ENCODE data around the gene STK32A. TPM values are rescaled to one million over a fixed set of nuclear protein-coding genes. Genes with fewer than 3 reads are reported as not detected.

The STK32A gene
- total RNA-seq, 1 donor from 2014 or later = 0.51 TPM

DNA sequence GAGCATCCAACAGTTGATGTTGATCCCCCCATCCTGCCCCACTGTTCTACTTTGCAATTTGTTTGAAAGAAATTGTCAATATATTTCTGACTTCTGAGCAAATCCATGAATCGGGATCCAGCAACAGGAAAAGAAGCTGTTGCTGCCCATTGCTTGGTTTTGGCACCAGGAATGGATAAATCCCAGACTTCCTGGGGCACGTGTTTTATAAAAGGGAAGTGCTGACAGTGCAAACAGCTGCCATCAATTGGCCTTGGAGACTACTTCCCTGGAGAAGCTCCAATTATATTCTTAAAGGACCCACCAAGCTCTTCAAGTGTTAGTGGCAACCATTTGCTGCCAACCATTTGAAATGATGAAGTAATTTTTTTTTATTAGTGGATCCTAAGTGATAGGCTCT lies 13.7 kb downstream of the STK32A start:
- DNase-seq (ENCODE audit: low spot score) = no peak

DNA sequence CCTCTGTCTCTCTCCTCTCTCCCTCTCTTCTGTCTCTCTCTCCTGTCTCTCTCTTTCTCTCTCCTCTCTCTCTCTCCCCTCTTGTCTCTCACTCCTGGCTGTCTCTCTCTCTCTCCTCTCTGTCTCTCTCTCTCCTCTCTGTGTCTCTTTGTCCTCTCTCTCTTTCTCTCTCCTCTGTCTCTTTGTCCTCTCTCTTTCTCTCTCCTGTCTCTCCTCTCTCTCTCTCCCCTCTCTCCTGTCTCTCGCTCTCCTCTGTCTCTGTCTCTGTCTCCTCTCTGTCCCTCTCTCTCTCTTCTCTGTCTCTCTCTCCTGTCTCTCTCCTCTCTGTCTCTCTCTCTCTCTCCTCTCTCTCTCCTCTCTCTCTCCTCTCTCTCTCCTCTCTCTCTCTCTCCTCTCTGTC lies 25.0 kb downstream of the STK32A start:
- DNase-seq (ENCODE audit: low spot score) = no peak

DNA sequence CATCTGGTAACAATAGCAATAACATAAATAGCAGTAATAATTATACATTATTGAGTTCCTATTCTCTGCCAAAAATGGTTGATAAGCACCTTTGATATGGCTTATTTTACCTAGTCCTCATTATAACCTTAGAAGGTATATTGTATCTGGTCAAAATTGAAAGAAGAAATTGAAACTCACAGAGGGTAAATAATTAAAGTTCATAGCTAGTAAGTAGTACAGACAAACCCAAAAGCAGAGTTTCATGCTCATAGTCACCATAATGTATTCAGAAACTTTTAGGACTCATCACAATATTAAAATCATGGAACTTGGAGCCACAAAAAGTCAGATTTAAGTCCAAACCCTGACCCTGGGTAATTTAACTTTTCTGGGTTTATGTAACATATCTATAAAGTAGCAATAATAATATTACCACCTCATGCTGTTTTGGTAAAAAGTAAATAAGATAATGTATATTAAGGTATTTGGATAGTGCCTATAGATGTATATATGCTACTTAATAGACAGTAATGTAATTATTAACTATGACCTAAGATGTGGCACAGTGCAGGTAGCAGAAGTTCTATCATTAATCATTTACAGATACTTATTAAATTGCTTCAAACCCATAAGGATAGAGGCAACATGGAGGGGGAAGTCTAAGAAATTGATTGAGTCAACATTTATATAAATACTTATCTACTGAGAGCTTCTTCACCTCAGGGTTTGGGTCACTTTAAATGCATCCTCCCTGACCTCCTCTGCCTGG lies 32.4 kb downstream of the STK32A start:
- DNase-seq (ENCODE audit: low spot score) = no peak

DNA sequence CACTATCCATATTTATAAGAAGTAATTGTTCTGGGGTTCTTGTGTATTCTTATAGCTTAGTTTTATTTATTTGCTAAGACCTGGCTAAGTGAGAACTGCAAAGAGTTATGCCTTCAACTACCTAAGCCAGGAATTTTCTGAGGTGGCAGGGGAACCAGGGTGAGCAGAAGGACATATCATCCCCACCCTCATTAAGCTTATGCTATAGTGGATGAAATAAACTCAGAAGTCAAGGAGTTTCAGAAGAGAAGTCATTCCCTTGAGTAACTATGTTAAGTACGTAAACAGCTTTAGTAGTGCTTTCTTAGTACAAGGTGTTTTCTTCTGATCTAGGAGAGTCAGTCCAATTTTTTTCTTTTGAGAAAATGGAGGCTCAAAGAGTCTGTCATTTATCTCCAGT lies 41.7 kb downstream of the STK32A start:
- DNase-seq (ENCODE audit: low spot score) = no peak

DNA sequence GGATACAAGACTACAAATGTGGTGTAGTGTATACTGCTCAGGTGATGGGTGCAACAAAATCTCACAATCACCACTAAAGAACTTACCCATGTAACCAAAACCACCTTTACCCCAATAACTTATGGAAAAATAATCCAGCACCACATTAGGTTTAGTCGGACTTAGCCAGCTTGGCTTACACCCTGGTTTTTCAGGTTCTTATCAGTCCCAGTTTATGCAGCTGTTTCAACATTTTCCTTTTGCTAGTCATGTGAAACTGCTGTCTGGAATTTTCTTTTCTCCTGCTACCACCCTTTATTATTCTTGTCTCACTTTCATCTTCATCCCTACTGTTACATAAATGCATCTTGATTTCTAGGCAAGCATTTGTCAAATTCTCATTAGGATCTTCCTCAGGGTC lies 51.5 kb downstream of the STK32A start:
- no peak for DNase-seq (ENCODE audit: low spot score)

DNA sequence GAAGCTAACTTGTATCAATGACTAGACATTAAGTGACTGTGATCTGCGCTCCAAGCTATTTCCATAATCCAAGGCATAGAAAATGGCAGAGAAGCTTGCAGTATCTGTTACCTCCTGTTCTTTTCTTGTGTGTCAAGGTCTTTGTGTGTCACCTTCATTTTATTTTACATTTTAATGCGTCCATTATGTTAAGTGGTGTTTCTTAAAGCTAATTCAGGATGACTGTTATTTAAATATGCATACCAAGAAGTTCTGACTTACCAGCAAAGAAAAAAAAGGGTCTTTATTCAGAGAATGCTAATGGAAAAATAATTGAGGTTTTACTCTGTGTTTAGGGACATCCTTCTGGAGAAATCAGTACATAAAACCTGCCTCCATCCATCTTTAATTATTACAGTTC lies 52.3 kb downstream of the STK32A start:
- DNase-seq (ENCODE audit: low spot score) = no peak

DNA sequence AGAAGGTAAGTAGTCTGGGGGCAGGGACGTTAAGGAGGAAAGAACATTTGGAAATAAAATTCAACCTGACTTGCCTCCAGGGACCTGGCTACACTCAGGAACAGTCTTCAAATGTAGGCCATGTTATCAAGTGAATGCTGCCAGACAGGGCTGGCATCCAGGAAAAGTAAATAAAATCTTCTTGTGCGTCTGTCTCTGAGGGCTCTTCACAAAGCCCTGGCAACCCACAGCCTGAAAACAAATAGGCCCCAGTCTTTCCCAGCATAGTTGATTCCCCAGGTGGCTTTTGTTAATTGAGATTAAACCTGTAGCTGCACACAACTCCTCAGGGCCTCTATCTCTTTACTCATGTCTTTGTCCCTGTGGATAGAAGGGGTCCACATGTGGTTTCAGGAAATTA lies 55.4 kb downstream of the STK32A start:
- no peak for DNase-seq (ENCODE audit: low spot score)

DNA sequence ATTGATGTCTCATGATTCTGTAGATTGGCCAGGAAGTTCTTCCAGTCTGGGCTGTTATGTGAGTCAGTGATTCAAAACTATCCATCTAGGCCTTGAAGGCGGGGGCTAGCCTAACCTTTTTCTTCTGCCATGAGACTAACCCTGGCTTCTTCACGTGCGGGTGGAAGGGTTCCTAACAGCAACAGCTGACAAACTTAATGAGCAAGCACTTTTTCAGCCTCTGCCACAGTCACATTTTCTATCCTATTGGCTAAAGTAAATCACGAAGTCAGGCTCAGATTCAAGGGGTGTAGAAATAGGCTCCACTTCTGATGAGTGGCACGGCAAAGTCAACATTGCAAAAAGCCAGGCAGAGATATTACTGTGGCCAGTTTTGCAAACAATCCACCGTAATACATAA lies 68.4 kb downstream of the STK32A start:
- no peak for DNase-seq (ENCODE audit: low spot score)

DNA sequence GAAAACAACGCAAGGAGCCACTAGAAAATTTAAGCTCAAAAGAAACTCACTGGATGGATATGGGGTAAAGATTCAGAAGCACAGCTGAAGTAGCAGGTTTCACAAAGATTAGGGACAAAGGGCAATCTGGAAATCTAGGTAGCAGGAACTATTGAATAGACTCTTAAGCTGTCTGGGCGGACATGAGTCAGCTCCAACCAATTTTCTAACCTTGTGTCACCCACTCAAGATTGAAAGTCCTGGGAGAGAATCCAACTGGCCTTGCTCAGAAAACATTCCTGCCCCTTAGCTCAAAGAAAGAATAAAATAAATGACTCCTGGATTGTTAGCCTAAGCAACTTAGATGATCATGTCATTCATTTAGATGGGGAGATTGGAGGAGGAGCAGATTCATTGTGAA lies 69.2 kb downstream of the STK32A start:
- no peak for DNase-seq (ENCODE audit: low spot score)

DNA sequence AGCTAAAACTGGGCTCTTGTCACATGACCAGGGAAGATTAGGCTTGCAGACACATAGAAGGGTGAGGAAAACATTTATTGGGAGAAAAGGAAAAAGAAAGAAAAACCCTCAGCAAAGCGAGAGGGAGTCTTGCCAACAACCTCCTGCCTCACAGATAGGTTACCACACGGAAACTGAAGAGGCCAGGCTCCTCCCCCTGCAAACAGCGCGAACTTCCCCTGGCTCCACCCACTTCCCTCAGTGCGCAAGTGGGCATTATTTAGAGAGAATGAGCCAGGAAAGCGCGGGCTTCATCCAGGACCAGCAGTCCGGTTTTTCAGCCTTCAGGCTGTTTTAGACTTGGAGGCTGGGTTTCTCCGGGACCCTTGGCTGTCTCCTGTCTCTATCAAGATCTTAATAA lies 70.3 kb downstream of the STK32A start:
- no peak for DNase-seq (ENCODE audit: low spot score)

DNA sequence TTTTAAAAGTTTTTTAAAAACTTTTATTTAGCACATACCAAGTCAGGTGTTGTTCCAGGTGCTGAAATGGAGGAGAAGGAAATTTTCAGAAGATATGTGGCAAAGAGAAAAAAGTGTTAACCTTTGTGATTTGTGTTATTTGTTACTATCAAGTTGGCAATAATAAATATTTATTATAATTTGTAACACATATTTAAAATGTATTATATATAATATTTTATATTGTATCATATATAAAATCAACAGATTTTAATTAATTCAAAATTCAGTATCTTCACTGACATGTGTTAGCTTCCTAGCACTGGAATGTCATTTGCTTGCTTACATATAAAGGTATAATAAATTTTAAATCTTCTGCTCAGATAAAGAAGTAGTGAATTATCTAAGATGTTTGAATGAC lies 71.5 kb downstream of the STK32A start:
- no peak for DNase-seq (ENCODE audit: low spot score)

DNA sequence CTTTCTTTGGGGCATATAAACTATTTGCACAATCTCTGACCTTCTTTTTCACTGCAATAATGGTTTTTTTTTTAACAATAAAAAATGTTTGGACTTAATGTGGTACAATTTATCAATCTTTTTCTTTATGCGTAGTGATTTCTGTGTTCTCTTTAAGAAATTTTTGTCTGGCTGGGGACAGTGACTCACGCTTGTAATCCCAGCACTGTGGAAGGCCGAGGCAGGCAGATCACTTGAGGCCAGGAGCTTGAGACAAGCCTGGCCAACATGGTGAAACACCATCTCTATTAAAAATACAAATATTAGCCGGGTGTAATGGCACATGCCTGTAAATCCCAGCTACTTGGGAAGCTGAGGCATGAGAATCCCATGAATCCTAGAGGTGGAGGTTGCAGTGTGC lies 72.3 kb downstream of the STK32A start:
- DNase-seq (ENCODE audit: low spot score) = no peak

DNA sequence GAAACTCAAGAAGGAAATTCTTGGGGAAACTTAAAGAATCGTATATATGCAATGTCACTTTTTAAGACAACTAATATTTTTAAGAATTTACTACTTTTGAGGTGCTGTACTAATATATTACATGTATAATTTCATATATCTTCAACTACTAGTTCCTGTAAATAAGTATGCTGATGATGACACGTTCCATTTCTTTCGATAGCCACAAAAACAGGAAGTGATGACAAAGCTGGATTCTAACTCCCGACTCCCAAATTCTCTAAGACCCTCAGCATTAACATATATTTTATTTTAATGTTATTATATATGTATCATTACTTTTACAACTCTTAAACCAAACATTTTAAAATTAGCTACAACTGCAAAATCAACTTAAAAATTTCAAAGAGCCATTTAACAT lies 74.8 kb downstream of the STK32A start:
- no peak for DNase-seq (ENCODE audit: low spot score)

DNA sequence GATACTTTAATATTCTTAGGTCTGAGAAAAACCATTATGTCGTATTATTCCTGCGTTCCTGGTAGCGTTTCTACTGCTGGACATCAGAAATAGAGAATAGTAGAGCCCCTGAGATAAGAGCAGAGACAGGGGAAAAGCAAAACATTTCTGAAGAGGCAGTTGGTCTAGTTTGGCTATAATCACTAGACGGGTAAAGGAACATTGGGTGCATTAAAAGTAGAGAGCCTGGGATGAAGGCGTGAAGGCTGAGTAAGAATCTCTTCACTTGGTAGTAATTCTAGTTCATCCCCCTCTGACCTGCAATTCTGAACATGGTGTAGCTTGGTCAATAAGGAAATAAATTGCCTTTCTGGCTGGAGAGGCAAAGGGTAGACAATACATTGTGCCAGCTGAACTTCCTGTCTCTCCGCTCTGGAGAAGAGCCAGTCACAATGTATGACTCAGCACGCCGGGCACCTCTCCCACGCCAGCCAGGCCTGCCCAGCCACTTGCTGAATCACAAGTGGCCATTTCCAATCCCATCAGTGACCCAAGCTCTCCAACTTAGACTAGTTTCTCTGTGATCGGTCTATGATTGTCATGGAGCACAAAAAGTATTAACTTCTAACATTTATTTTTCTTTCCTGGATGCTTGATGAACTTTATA lies 75.4 kb downstream of the STK32A start:
- no peak for DNase-seq (ENCODE audit: low spot score)

DNA sequence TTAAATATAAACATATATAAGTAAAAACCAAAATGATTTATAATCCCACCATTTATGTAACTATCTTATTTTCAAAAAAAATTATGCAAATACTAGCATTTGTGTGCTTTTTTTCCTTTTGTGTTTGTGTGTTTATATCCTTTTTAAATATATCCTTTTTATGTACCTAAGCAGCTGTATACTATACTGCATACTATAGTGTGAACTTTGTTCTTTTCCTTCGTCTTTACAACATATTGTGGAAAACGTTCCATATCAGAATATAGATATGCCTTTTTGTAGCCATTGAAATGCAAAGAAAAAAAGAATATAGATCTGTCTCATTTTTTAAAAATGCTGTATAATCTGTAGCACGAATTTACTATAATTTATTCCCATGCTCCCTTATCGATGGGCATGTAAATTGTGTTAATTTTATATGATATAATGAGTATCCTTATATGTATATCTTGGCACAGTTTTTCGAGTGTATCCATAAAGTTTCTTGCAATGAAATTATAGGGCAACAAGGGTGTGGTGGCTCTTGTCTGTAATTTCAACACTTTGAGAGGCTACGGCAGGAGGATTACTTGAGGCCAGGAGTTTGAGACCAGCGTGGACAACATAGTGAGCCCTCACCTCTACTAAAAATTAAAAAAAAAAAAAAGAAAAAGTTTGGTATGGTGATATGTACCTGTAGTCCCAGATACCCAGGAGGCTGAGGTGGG lies 83.3 kb downstream of the STK32A start:
- no peak for DNase-seq (ENCODE audit: low spot score)

DNA sequence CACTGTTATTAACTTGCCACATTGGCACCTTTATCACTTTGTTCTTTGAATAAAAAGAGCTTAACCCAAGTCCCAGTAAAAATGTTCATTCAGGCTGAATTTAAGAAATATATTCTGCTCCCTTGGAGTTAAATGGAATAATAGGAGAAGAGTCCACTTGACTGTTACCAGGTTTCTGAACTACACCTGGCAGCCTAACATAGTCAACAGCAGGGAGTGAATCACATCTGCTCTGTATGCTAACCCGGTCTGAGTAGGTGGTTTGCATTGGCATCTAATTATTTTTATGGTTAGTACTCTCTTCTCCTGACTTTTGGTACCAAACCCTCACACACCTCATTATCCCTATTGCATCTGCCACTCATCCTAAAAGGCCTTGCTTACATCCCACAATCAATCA lies 86.7 kb downstream of the STK32A start:
- DNase-seq (ENCODE audit: low spot score) = no peak

DNA sequence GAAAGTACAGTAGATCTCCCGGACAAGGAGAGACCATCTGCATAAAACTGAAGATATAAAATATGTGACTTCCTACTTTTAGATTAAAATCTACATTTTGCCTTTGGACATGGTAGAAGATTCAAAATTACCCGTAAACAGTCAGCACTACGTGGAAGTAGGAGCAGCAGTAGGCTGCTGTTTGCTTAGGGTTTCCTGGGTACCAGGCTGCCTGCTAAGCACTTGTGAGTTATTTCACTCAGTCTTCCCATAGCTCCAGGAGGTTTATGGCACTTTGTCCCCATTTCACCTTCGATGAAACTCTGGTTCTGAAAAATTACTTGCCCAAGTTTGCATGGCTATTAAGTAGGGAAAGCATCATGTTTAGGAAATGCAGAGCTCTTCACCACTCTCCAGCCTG lies 92.6 kb downstream of the STK32A start:
- DNase-seq (ENCODE audit: low spot score) = no peak

DNA sequence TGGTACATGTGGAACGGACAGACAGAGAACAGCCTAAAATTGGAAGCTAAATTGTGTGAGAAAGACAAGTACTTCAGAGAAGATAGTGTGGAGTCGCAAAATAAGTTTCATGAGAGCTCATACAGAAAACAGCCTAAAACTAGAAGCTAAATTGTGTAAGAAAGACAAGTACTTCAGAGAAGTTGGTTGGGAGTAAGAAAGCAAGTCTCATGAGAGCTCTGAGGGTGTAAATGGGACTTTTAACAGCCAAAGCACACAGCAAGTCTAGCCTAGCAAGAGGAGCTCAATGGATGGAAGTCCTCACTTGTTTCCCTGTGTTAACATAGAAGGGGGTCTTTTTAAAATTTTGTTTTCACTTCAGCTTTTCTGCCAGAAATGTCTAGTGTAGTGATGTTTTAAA lies 93.1 kb downstream of the STK32A start:
- DNase-seq (ENCODE audit: low spot score) = no peak

DNA sequence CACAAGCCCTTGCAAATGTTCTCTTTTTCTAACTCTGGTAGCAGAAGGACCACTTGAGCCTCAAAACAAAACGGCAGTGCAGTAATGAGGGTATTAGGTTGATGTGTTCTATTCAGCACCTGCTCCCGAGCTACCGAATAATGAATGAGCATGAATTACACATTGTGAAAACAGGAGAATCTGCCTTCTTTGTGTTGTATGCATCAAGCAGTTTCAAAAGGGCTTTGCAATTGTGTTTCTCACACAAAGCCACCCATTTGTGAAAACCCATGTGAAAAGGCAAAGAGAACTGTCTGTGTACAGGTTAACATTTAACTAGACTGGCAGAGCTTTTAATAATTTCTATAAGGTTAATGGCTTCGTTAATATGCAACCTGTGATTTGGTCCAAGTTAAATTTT lies 97.8 kb downstream of the STK32A start:
- no peak for DNase-seq (ENCODE audit: low spot score)

DNA sequence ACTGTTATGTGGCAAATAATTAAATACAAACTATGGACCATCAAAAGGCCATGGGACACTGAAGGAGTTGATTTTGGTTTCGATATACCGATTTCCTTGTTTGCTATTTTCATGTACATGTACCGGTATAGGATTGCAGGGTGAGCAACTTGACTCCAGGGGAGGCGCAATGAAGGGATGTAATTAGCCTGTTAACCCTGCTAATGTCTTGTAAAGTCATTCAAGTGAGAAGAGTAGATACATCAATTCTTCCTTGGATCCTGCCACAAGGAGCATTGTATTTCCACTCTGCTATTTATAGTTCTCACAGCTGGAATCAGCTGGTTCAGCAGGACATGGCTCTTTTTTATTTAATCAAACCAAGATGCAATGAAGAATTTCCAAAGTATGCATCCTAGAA lies 102.0 kb downstream of the STK32A start:
- no peak for DNase-seq (ENCODE audit: low spot score)

DNA sequence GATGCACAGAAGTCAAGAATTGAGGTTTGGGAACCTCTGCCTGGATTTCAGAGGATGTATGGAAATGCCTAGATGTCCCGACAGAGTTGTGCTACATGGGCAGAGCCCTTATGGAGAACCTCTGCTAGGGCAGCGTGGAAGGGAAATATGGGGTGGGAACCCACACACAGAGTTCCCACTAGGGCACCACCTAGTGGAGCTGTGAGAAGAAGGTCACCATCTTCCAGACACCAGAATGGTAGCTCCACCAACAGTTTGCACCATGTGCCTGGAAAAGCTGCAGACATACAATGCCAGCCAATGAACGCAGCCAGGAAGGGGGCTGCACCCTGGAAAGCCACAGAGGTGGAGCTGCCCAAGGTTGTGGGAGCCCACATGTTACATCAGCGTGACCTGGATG lies 104.5 kb downstream of the STK32A start:
- no peak for DNase-seq (ENCODE audit: low spot score)

DNA sequence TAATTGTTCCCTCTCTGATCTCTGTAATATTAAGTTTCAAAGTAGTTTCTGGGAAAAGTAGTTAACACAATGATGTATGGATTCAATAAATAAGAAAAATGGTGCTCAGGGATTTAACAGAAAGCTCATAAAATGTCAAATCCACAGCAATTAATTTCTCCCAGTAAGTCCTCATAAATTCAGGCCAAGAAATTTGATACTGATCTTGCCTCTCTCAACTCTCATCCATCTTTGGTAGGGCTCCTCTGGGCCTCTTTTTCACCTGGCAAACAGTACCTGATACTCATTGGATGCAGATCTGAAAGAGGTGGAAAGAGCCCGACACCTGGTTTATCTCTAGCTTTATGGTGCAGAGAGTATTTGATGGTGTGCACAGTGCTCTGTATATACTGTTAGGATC lies 106.1 kb downstream of the STK32A start:
- DNase-seq (ENCODE audit: low spot score) = no peak

DNA sequence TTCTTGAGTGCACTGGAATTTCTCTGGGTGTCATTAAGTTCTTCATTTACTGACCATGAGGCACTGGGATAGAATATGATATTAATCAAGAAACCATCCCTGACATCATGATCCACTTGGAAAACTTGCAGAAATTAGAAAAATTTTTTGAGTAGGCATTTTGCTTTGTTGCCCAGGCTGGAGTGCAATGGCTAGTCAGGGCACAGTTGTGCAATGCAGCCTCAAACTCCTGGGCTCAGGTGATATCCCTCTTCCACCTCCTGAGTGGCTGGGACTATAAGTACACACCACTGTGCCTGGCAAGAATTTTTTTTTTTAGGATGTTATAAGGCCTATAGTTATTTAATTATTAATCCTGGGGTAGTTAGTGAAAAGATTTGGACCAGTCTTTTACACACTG lies 106.5 kb downstream of the STK32A start:
- DNase-seq (ENCODE audit: low spot score) = no peak
